Ectodermal cell (in vitro differentiated cells): ENCODE results near the gene CEP44.
"Not testable (repeated sequence)": the region's sequence is repeated elsewhere in the genome, so short reads cannot be mapped to it uniquely, and the experiment has no call there.

Source experiments
- H3K27ac ChIP-seq: 2 replicates; pipeline ENCODE4 v1.7.0; 2013; ENCODE audit warnings: mild to moderate bottlenecking, low read depth, low read length; ENCODE audit not compliant: insufficient read depth, poor library complexity, severe bottlenecking
- H3K27me3 ChIP-seq: 2 replicates; pipeline ENCODE4 v1.7.0; 2013; ENCODE audit warnings: mild to moderate bottlenecking, low read length; ENCODE audit not compliant: insufficient read depth, control insufficient read depth, poor library complexity, severe bottlenecking
- H3K36me3 ChIP-seq: one replicate; pipeline ENCODE4 v1.7.0; 2013; ENCODE audit warnings: low read length; ENCODE audit not compliant: control insufficient read depth, insufficient read depth
- H3K4me1 ChIP-seq: one replicate; pipeline ENCODE4 v1.7.0; 2013; ENCODE audit warnings: low read length; ENCODE audit not compliant: control insufficient read depth, insufficient read depth
- H3K4me3 ChIP-seq: 2 replicates; pipeline ENCODE4 v1.7.0; 2013; ENCODE audit warnings: low read depth, low read length, control low read depth; ENCODE audit not compliant: insufficient read depth
- H3K9me3 ChIP-seq: 2 replicates; pipeline ENCODE4 v1.7.0; 2013; ENCODE audit warnings: mild to moderate bottlenecking, low read length, moderate library complexity; ENCODE audit not compliant: control insufficient read depth
- WGBS, 2 experiments: methylation state at CpG; one replicate each; pipeline ENCODE4 v1.1.7; 2013; ENCODE audit warnings: missing lambda C conversion rate in 2 of 2; 5-methylcytosine and 5-hydroxymethylcytosine counted together

Gene CEP44

GRCh38 chr4:174357321-174357720 is 73.6 kb downstream of the CEP44 start:
- H3K27me3 ChIP-seq, result no peaks in the 10 kb centered on the region
- 90 to 98% methylated on average over 4 of the region's 4 CpGs for WGBS, 2 experiments

GRCh38 chr4:174358410-174358809 is 74.7 kb downstream of the CEP44 start:
- H3K27me3 ChIP-seq, result no peaks in the 10 kb centered on the region
- H3K9me3 ChIP-seq, result no peaks in the 10 kb centered on the region
- H3K27ac ChIP-seq, result no peak overlapping the region
- H3K4me3 ChIP-seq, result no peak overlapping the region
- H3K4me1 ChIP-seq, result no peaks in the 10 kb centered on the region
- no peaks in the 10 kb centered on the region for H3K36me3 ChIP-seq
- WGBS, 2 experiments, result 90 to 94% methylated on average over 1 of the region's 1 CpG

More at GRCh38 chr4:174357321-174357720, 73.6 kb downstream of the CEP44 start:
- no peak overlapping the region for H3K27ac ChIP-seq
- no peak overlapping the region for H3K4me3 ChIP-seq
- no peaks in the 10 kb centered on the region for H3K9me3 ChIP-seq
- no peaks in the 10 kb centered on the region for H3K36me3 ChIP-seq
- H3K4me1 ChIP-seq, result no peaks in the 10 kb centered on the region

GRCh38 chr4:174358829-174359228 is 75.1 kb downstream of the CEP44 start:
- Histone ChIP-seq H3K36me3 (no peaks in the 10 kb centered on the region), H3K9me3 (no peaks in the 10 kb centered on the region), H3K27ac (no peak overlapping the region), H3K27me3 (no peaks in the 10 kb centered on the region), H3K4me3 (no peak overlapping the region), H3K4me1 (no peaks in the 10 kb centered on the region)
- no CpG with 5 or more reads among the region's 1 CpG for WGBS, 2 experiments

- no peaks in the 10 kb centered on the region for H3K9me3 ChIP-seq
- H3K27me3 ChIP-seq, result no peaks in the 10 kb centered on the region
- 83 to 100% methylated on average over 1 to 2 of the region's 2 CpGs for WGBS, 2 experiments
- H3K4me3 ChIP-seq, result no peak overlapping the region
- no peaks in the 10 kb centered on the region for H3K4me1 ChIP-seq
- no peak overlapping the region for H3K27ac ChIP-seq
- no peaks in the 10 kb centered on the region for H3K36me3 ChIP-seq
Observed at GRCh38 chr4:174362340-174362739, 78.6 kb downstream of the CEP44 start.

GRCh38 chr4:174363782-174364181 is 80.1 kb downstream of the CEP44 start:
- not testable (repeated sequence) for H3K9me3 ChIP-seq, H3K4me3 ChIP-seq, H3K27ac ChIP-seq, H3K4me1 ChIP-seq, H3K36me3 ChIP-seq, H3K27me3 ChIP-seq
- 77 to 89% methylated on average over 1 of the region's 1 CpG for whole genome bisulfite sequencing, 2 experiments

- Histone ChIP-seq H3K9me3 (peaks cover 5% of the 10 kb centered on the region), H3K27me3 (no peaks in the 10 kb centered on the region), H3K4me3 (no peak overlapping the region), H3K4me1 (no peaks in the 10 kb centered on the region), H3K36me3 (no peaks in the 10 kb centered on the region), H3K27ac (no peak overlapping the region)
- 67 to 75% methylated on average over 2 of the region's 2 CpGs for WGBS, 2 experiments
Observed at GRCh38 chr4:174365018-174365587, 81.4 kb downstream of the CEP44 start.

- 96 to 100% methylated on average over 2 of the region's 2 CpGs for WGBS, 2 experiments
- Histone ChIP-seq H3K4me3 (no peak overlapping the region), H3K36me3 (no peaks in the 10 kb centered on the region), H3K4me1 (no peaks in the 10 kb centered on the region), H3K9me3 (peaks cover 5% of the 10 kb centered on the region), H3K27ac (no peak overlapping the region), H3K27me3 (no peaks in the 10 kb centered on the region)
Observed at GRCh38 chr4:174369985-174370384, 86.3 kb downstream of the CEP44 start.

- H3K36me3 ChIP-seq, result no peaks in the 10 kb centered on the region
- H3K4me3 ChIP-seq, result no peak overlapping the region
- WGBS, 2 experiments, result 85 to 100% methylated on average over 1 of the region's 1 CpG
- no peaks in the 10 kb centered on the region for H3K9me3 ChIP-seq
- no peaks in the 10 kb centered on the region for H3K4me1 ChIP-seq
- no peaks in the 10 kb centered on the region for H3K27me3 ChIP-seq
- no peak overlapping the region for H3K27ac ChIP-seq
Observed at GRCh38 chr4:174373821-174374220, 90.1 kb downstream of the CEP44 start.

GRCh38 chr4:174375422-174375821 is 91.7 kb downstream of the CEP44 start:
- Histone ChIP-seq H3K36me3 (no peaks in the 10 kb centered on the region), H3K27me3 (no peaks in the 10 kb centered on the region), H3K9me3 (no peaks in the 10 kb centered on the region), H3K4me3 (no peak overlapping the region), H3K27ac (no peak overlapping the region), H3K4me1 (no peaks in the 10 kb centered on the region)
- 82% methylated on average over 8 of the region's 8 CpGs for WGBS, 2 experiments

- H3K4me1 ChIP-seq, result no peaks in the 10 kb centered on the region
- H3K36me3 ChIP-seq, result no peaks in the 10 kb centered on the region
- H3K27me3 ChIP-seq, result no peaks in the 10 kb centered on the region
- no peak overlapping the region for H3K4me3 ChIP-seq
- no peaks in the 10 kb centered on the region for H3K9me3 ChIP-seq
- H3K27ac ChIP-seq, result no peak overlapping the region
- WGBS, 2 experiments, result 100% methylated on average over 1 of the region's 2 CpGs; no CpG with 5 or more reads in 1 of the 2 experiments
Observed at GRCh38 chr4:174377613-174378012, 93.9 kb downstream of the CEP44 start.

GRCh38 chr4:174378951-174379350 is 95.2 kb downstream of the CEP44 start:
- H3K36me3 ChIP-seq, result no peaks in the 10 kb centered on the region
- no peaks in the 10 kb centered on the region for H3K4me1 ChIP-seq
- H3K4me3 ChIP-seq, result no peak overlapping the region
- no peaks in the 10 kb centered on the region for H3K27me3 ChIP-seq
- no peaks in the 10 kb centered on the region for H3K9me3 ChIP-seq
- 97 to 98% methylated on average over 2 of the region's 2 CpGs for WGBS, 2 experiments
- H3K27ac ChIP-seq, result no peak overlapping the region
